HepG2 (cell line): ENCODE measurements around the gene BIRC7. TPM values are rescaled to one million over a fixed set of nuclear protein-coding genes. Genes with fewer than 3 reads are reported as not detected.

Source experiments
- ATAC-seq: fragments of 200-7000 bp; cut with Tn5 transposase; 3 replicates; pipeline ENCODE4 v1.9.1; 2020; ENCODE audit warnings: mild to moderate bottlenecking, moderate library complexity
- BruUV-seq: library from RNA; stranded (reverse); fragments of 400-500 nt; replicated peaks from 2 replicates; lab custom pipeline; 2021; lab: Mats Ljungman, UMichigan
- CTCF ChIA-PET: fragments of 300-600 bp; formaldehyde crosslinking; extraction: SDS; loops from one replicate; lab custom pipeline; 2021; ENCODE audit warnings: low total read pairs, inconsistent platforms, low intra/inter-chr PET ratio; lab: Yijun Ruan, JAX
- POLR2A ChIA-PET: fragments of 350-600 bp; sonication (Branson Sonifier 250); formaldehyde crosslinking; loops from one replicate; lab custom pipeline; 2020; ENCODE audit warnings: antibody characterized with exemption, inconsistent platforms; lab: Yijun Ruan, JAX
- DNase-seq: peaks from one replicate; pipeline ENCODE4 v3.0.0-alpha.2; 2015; ENCODE audit warnings: low spot score
- FAIRE-seq: peaks from 3 replicates; lab custom pipeline; 2011; peaks lifted over from hg19 to GRCh38; lab: Jason Lieb, UNC
- H2AFZ ChIP-seq: one replicate; pipeline ENCODE4 v1.6.1; 2011; ENCODE audit warnings: low read length, inconsistent platforms
- H3K27ac ChIP-seq: fragments of 300-600 bp; 3 replicates; pipeline ENCODE4 v1.8.0; 2011; ENCODE audit warnings: mixed run types, mild to moderate bottlenecking, mixed read lengths, low read length, inconsistent platforms; ENCODE audit not compliant: insufficient read depth; ENCODE audit errors: extremely low read length
- H3K27me3 ChIP-seq, 2 experiments: fragments of 200-600 bp in 1 of 2; 2 replicates in 1 of 2; 3 replicates in 1 of 2; pipeline versions ENCODE4 v1.6.0 to v1.8.0; 2011; ENCODE audit warnings: low read length in 2 of 2, mild to moderate bottlenecking in 2 of 2, moderate library complexity in 2 of 2, inconsistent platforms in 1 of 2; ENCODE audit not compliant: insufficient read depth in 2 of 2, control insufficient read depth in 1 of 2
- H3K36me3 ChIP-seq, 2 experiments: fragments of 200-600 bp in 1 of 2; replicated peaks in 1 of 2; 2 replicates in 1 of 2; 3 replicates in 1 of 2; pipeline versions ENCODE4 v1.5.1 to v1.8.0; 2011; ENCODE audit warnings: low read length in 2 of 2, inconsistent platforms in 1 of 2; ENCODE audit not compliant: insufficient read depth in 2 of 2, control insufficient read depth in 1 of 2
- H3K4me1 ChIP-seq: 2 replicates; pipeline ENCODE4 v1.5.1; 2012; ENCODE audit warnings: low read length, inconsistent platforms; ENCODE audit not compliant: insufficient read depth
- H3K4me2 ChIP-seq: 2 replicates; pipeline ENCODE4 v1.6.0; 2011; ENCODE audit warnings: low read depth, low read length, inconsistent platforms
- H3K4me3 ChIP-seq, 3 experiments: fragments of 200-600 bp in 1 of 3; sonication (generic), shearing (Covaris generic) in 1 of 3; replicated peaks in 1 of 3; 2 replicates each; pipeline ENCODE4 v1.5.1; 2011 to 2016; ENCODE audit warnings: low read length in 3 of 3, inconsistent platforms in 2 of 3, low read depth in 2 of 3, mild to moderate bottlenecking in 2 of 3, control low read depth in 1 of 3, mixed read lengths in 1 of 3; ENCODE audit not compliant: insufficient read depth in 1 of 3
- H3K79me2 ChIP-seq: one replicate; pipeline ENCODE4 v1.6.1; 2011; ENCODE audit warnings: low read length, inconsistent platforms; ENCODE audit not compliant: insufficient read depth
- H3K9ac ChIP-seq: 2 replicates; pipeline ENCODE4 v1.6.0; 2011; ENCODE audit warnings: mild to moderate bottlenecking, low read depth, low read length, inconsistent platforms; ENCODE audit not compliant: insufficient read depth
- H3K9me3 ChIP-seq: 2 replicates; pipeline ENCODE4 v1.5.1; 2012; ENCODE audit warnings: mild to moderate bottlenecking, low read length
- H4K20me1 ChIP-seq: 2 replicates; pipeline ENCODE4 v1.6.0; 2011; ENCODE audit warnings: inconsistent platforms, mild to moderate bottlenecking, low read length, moderate library complexity; ENCODE audit not compliant: insufficient read depth
- ATF5 ChIP-seq: sonication (generic); formaldehyde crosslinking; IDR thresholded peaks from 2 replicates; pipeline ENCODE4 v1.4.0; 2020; ENCODE audit warnings: mild to moderate bottlenecking, low read depth, missing genetic modification reagents
- FOSL1 ChIP-seq: sonication (generic); formaldehyde crosslinking; IDR thresholded peaks from 2 replicates; pipeline ENCODE4 v1.9.0; 2021; ENCODE audit warnings: missing genetic modification reagents, borderline replicate concordance
- FOXA1 ChIP-seq, 2 experiments: fragments of 450-650 bp in 1 of 2; sonication (generic) in 1 of 2; formaldehyde crosslinking in 1 of 2; IDR thresholded peaks; 2 replicates each; pipeline versions ENCODE4 v1.4.0 to v1.6.1; 2016 to 2020; ENCODE audit warnings: missing genetic modification reagents in 1 of 2
- KDM4B ChIP-seq: sonication (generic); formaldehyde crosslinking; IDR thresholded peaks from 2 replicates; pipeline ENCODE4 v1.4.0; 2020; ENCODE audit warnings: missing genetic modification reagents
- KLF13 ChIP-seq: sonication (generic); formaldehyde crosslinking; IDR thresholded peaks from 2 replicates; pipeline ENCODE4 v1.4.0; 2020; ENCODE audit warnings: mild to moderate bottlenecking, missing genetic modification reagents
- MTF2 ChIP-seq: sonication (generic); formaldehyde crosslinking; IDR thresholded peaks from 2 replicates; pipeline ENCODE4 v1.5.0; 2020; ENCODE audit warnings: missing genetic modification reagents, borderline replicate concordance
- PAWR ChIP-seq: sonication (generic); formaldehyde crosslinking; IDR thresholded peaks from 2 replicates; pipeline ENCODE4 v1.4.0; 2020; ENCODE audit warnings: missing genetic modification reagents, mild to moderate bottlenecking, borderline replicate concordance
- PHB2 ChIP-seq: fragments of 450-650 bp; IDR thresholded peaks from 2 replicates; pipeline ENCODE4 v1.6.1; 2018; ENCODE audit not compliant: partially characterized antibody
- PITX1 ChIP-seq: sonication (generic); formaldehyde crosslinking; IDR thresholded peaks from 2 replicates; pipeline ENCODE4 v1.5.1; 2020; ENCODE audit warnings: mild to moderate bottlenecking, missing genetic modification reagents
- PRDM4 ChIP-seq: sonication (generic); formaldehyde crosslinking; IDR thresholded peaks from 2 replicates; pipeline ENCODE4 v1.9.0; 2021; ENCODE audit warnings: missing genetic modification reagents, borderline replicate concordance
- SIN3B ChIP-seq: fragments of 150-350 bp; IDR thresholded peaks from 2 replicates; pipeline ENCODE4 v1.6.1; 2014; ENCODE audit warnings: low read length
- SMARCC2 ChIP-seq: fragments of 450-650 bp; IDR thresholded peaks from 2 replicates; pipeline ENCODE4 v1.6.1; 2017; ENCODE audit warnings: antibody characterized with exemption, mild to moderate bottlenecking
- SNAPC2 ChIP-seq: sonication (generic); formaldehyde crosslinking; IDR thresholded peaks from 2 replicates; pipeline ENCODE4 v1.8.1; 2022; ENCODE audit warnings: mild to moderate bottlenecking, missing genetic modification reagents
- U2AF1 ChIP-seq: fragments of 200-400 bp; formaldehyde crosslinking; optimal IDR thresholded peaks from 2 replicates; pipeline ENCODE3; 2017; ENCODE audit warnings: mild to moderate bottlenecking, low read depth, low read length
- ZC3H13 ChIP-seq: sonication (generic); formaldehyde crosslinking; IDR thresholded peaks from 2 replicates; pipeline ENCODE4 v1.8.1; 2023; ENCODE audit warnings: mild to moderate bottlenecking, missing genetic modification reagents, moderate library complexity
- ZNF124 ChIP-seq: sonication (generic); formaldehyde crosslinking; IDR thresholded peaks from 2 replicates; pipeline ENCODE4 v1.4.0; 2020; ENCODE audit warnings: missing genetic modification reagents
- ZNF570 ChIP-seq: sonication (generic); formaldehyde crosslinking; IDR thresholded peaks from 2 replicates; pipeline ENCODE4 v1.4.0; 2020; ENCODE audit warnings: mild to moderate bottlenecking, missing genetic modification reagents, borderline replicate concordance
- ZNF572 ChIP-seq: sonication (generic); formaldehyde crosslinking; IDR thresholded peaks from 2 replicates; pipeline ENCODE4 v1.5.1; 2020; ENCODE audit warnings: mild to moderate bottlenecking, missing genetic modification reagents
- ZNF614 ChIP-seq: IDR thresholded peaks from 2 replicates; pipeline ENCODE4 v1.6.1; 2018; ENCODE audit warnings: missing biosample characterization, missing genetic modification reagents, inconsistent platforms, borderline replicate concordance
- ZNF616 ChIP-seq: sonication (generic); formaldehyde crosslinking; IDR thresholded peaks from 2 replicates; pipeline ENCODE4 v1.5.0; 2020; ENCODE audit warnings: low read depth, mild to moderate bottlenecking, missing genetic modification reagents
- ZNF781 ChIP-seq: sonication (generic); formaldehyde crosslinking; IDR thresholded peaks from 2 replicates; pipeline ENCODE4 v1.5.1; 2020; ENCODE audit warnings: borderline replicate concordance, mild to moderate bottlenecking, missing genetic modification reagents; ENCODE audit errors: not compliant biosample characterization
- WGBS: methylation state at CpG from one replicate; pipeline ENCODE4 v1.1.6; 2017; ENCODE audit warnings: low lambda C conversion rate; 5-methylcytosine and 5-hydroxymethylcytosine counted together
- in situ Hi-C: cut with HindIII; loops from 2 replicates; pipeline ENCODE4 v1.10.0; 2017; ENCODE audit warnings: low pct_unique_long_range_greater_than_20kb; ENCODE audit not compliant: extremely low pct_ligation_motif_present
- intact Hi-C: fragments of 100-400 bp; cut with micrococcal nuclease; formaldehyde crosslinking; loops from one replicate; pipeline ENCODE4 v1.10.0; 2022; ENCODE audit not compliant: unreplicated experiment
- polyA plus RNA-seq, 8 experiments: library from polyadenylated mRNA; depleted of rRNA in 3 of 8; stranded (reverse) in 7 of 8; unstranded in 1 of 8; fragments of >200 nt; fragmentation: Illumina TruSeq in 4 of 8; extraction: Trizol in 4 of 8; gene quantifications; 2 replicates each; pipeline versions ENCODE4 v1.2.1 to v1.2.3, GENCODE V29; 2011 to 2016; ENCODE audit warnings: low read depth in 4 of 8, missing spikeins in 1 of 8, mixed read lengths in 1 of 8; ENCODE audit not compliant: insufficient read depth in 1 of 8
- total RNA-seq, 5 experiments: library from RNA; depleted of rRNA; stranded (reverse); fragments of >200 nt; fragmentation: Illumina TruSeq; extraction: Trizol; gene quantifications; 2 replicates each; pipeline ENCODE4 v1.2.3, GENCODE V29; 2016; ENCODE audit warnings: low read depth in 1 of 5

Gene BIRC7
- total and polyA plus RNA-seq, 2 of the 13 experiments (the other 11 are each of a cell fraction or from before 2014, with no cell fraction given), result 0.27 to 5.1 TPM

GRCh38 chr20:63216849-63217471 is 18.7 kb upstream of the BIRC7 start (continued):
- TF ChIP-seq SNAPC2 (CRISPR knock-in tag) (no peak), PRDM4 (CRISPR knock-in tag) (0 out of 2 replicates have a peak, but pooled peaks have one; percentile 12), FOSL1 (CRISPR knock-in tag) (no peak), KDM4B (CRISPR knock-in tag) (no peak), ZNF781 (CRISPR knock-in tag) (peak; percentile 9)
- TF ChIP-seq, all 625 proteins: peak for 28

GRCh38 chr20:63217706-63218105 is 18.0 kb upstream of the BIRC7 start:
- peaks cover 26% of the 10 kb centered on the region for H4K20me1 ChIP-seq
- in situ Hi-C loops (no loop called here), intact Hi-C loops (loop anchor here (5.0 kb wide), 1 partner anchor 35 kb away; no protein-coding TSS in a partner anchor)
- 0 out of 2 replicates have a peak overlapping the region, but pooled peaks have one; percentile 84 for H3K4me2 ChIP-seq
- peaks cover 28% of the 10 kb centered on the region for H3K79me2 ChIP-seq
- no peak overlapping the region for H3K4me3 ChIP-seq
- no peak for ATAC-seq
- H3K4me1 ChIP-seq, result peaks cover 45% of the 10 kb centered on the region
- H3K9ac ChIP-seq, result no peak overlapping the region
- ChIA-PET CTCF (no interaction called here), POLR2A (interaction anchor here (1.2 kb wide), 1 partner anchor 55 kb away, joined by 3 read pairs; the partner anchor contains the start of gene ARFGAP1)
- H3K36me3 ChIP-seq, result peaks cover 6 to 22% of the 10 kb centered on the region in 2 experiments
- H3K27ac ChIP-seq, result no peak overlapping the region
- FAIRE-seq, result no peak
- peak; percentile 42 for DNase-seq
- no TSS peak for BruUV-seq
- H3K9me3 ChIP-seq, result no peaks in the 10 kb centered on the region
- no peak overlapping the region for H2AFZ ChIP-seq
- peaks cover 24 to 51% of the 10 kb centered on the region in 2 experiments; a peak in 4 of 5 replicates for H3K27me3 ChIP-seq
- WGBS, result 29% methylated on average over 4 of the region's 7 CpGs
- no peak for TF ChIP-seq ZNF616 (CRISPR knock-in tag)
- no peak for TF ChIP-seq SMARCC2
- no peak for TF ChIP-seq ATF5 (CRISPR knock-in tag)
- 0 out of 2 replicates have a peak, but pooled peaks have one; percentile 40 for TF ChIP-seq ZC3H13 (CRISPR knock-in tag)
- no peak for TF ChIP-seq ZNF570
- TF ChIP-seq FOXA1 (IDR thresholded peaks at IDR 0.05), result no peak
- peak; percentile 70 for TF ChIP-seq FOXA1 (CRISPR knock-in tag; IDR thresholded peaks at IDR 0.05)
- 0 out of 2 replicates have a peak, but pooled peaks have one; percentile 50 for TF ChIP-seq ZNF572 (CRISPR knock-in tag)
- 0 out of 2 replicates have a peak, but pooled peaks have one; percentile 20 for TF ChIP-seq ZNF614 (CRISPR knock-in tag)
- no peak for TF ChIP-seq ZNF124 (CRISPR knock-in tag)
- 0 out of 2 replicates have a peak, but pooled peaks have one; percentile 13 for TF ChIP-seq KLF13 (CRISPR knock-in tag)
- no peak for TF ChIP-seq SIN3B
- no peak for TF ChIP-seq PITX1
- TF ChIP-seq PHB2, result no peak
- no peak for TF ChIP-seq PAWR (CRISPR knock-in tag)
- no peak for TF ChIP-seq U2AF1
- no peak for TF ChIP-seq MTF2 (CRISPR knock-in tag)
